HepG2 (cell line): ENCODE data around the gene MAN1B1. TPM values are rescaled to one million over a fixed set of nuclear protein-coding genes. Genes with fewer than 3 reads are reported as not detected.
"Not testable (repeated sequence)": the region's sequence is repeated elsewhere in the genome, so short reads cannot be mapped to it uniquely, and the experiment has no call there.

Experiments used
- ATAC-seq: fragments of 200-7000 bp; cut with Tn5 transposase; 3 replicates; pipeline ENCODE4 v1.9.1; 2020; ENCODE audit warnings: mild to moderate bottlenecking, moderate library complexity
- BruUV-seq: library from RNA; stranded (reverse); fragments of 400-500 nt; replicated peaks from 2 replicates; lab custom pipeline; 2021; lab: Mats Ljungman, UMichigan
- CTCF ChIA-PET: fragments of 300-600 bp; formaldehyde crosslinking; extraction: SDS; loops from one replicate; lab custom pipeline; 2021; ENCODE audit warnings: low total read pairs, inconsistent platforms, low intra/inter-chr PET ratio; lab: Yijun Ruan, JAX
- POLR2A ChIA-PET: fragments of 350-600 bp; sonication (Branson Sonifier 250); formaldehyde crosslinking; loops from one replicate; lab custom pipeline; 2020; ENCODE audit warnings: antibody characterized with exemption, inconsistent platforms; lab: Yijun Ruan, JAX
- DNase-seq: peaks from one replicate; pipeline ENCODE4 v3.0.0-alpha.2; 2015; ENCODE audit warnings: low spot score
- FAIRE-seq: peaks from 3 replicates; lab custom pipeline; 2011; peaks lifted over from hg19 to GRCh38; lab: Jason Lieb, UNC
- H2AFZ ChIP-seq: one replicate; pipeline ENCODE4 v1.6.1; 2011; ENCODE audit warnings: low read length, inconsistent platforms
- H3K27ac ChIP-seq: fragments of 300-600 bp; 3 replicates; pipeline ENCODE4 v1.8.0; 2011; ENCODE audit warnings: mixed run types, mild to moderate bottlenecking, mixed read lengths, low read length, inconsistent platforms; ENCODE audit not compliant: insufficient read depth; ENCODE audit errors: extremely low read length
- H3K27me3 ChIP-seq, 2 experiments: fragments of 200-600 bp in 1 of 2; 2 replicates in 1 of 2; 3 replicates in 1 of 2; pipeline versions ENCODE4 v1.6.0 to v1.8.0; 2011; ENCODE audit warnings: low read length in 2 of 2, mild to moderate bottlenecking in 2 of 2, moderate library complexity in 2 of 2, inconsistent platforms in 1 of 2; ENCODE audit not compliant: insufficient read depth in 2 of 2, control insufficient read depth in 1 of 2
- H3K36me3 ChIP-seq, 2 experiments: fragments of 200-600 bp in 1 of 2; replicated peaks in 1 of 2; 2 replicates in 1 of 2; 3 replicates in 1 of 2; pipeline versions ENCODE4 v1.5.1 to v1.8.0; 2011; ENCODE audit warnings: low read length in 2 of 2, inconsistent platforms in 1 of 2; ENCODE audit not compliant: insufficient read depth in 2 of 2, control insufficient read depth in 1 of 2
- H3K4me1 ChIP-seq: 2 replicates; pipeline ENCODE4 v1.5.1; 2012; ENCODE audit warnings: low read length, inconsistent platforms; ENCODE audit not compliant: insufficient read depth
- H3K4me2 ChIP-seq: 2 replicates; pipeline ENCODE4 v1.6.0; 2011; ENCODE audit warnings: low read depth, low read length, inconsistent platforms
- H3K4me3 ChIP-seq, 3 experiments: fragments of 200-600 bp in 1 of 3; sonication (generic), shearing (Covaris generic) in 1 of 3; replicated peaks in 1 of 3; 2 replicates each; pipeline ENCODE4 v1.5.1; 2011 to 2016; ENCODE audit warnings: low read length in 3 of 3, inconsistent platforms in 2 of 3, low read depth in 2 of 3, mild to moderate bottlenecking in 2 of 3, control low read depth in 1 of 3, mixed read lengths in 1 of 3; ENCODE audit not compliant: insufficient read depth in 1 of 3
- H3K79me2 ChIP-seq: one replicate; pipeline ENCODE4 v1.6.1; 2011; ENCODE audit warnings: low read length, inconsistent platforms; ENCODE audit not compliant: insufficient read depth
- H3K9ac ChIP-seq: 2 replicates; pipeline ENCODE4 v1.6.0; 2011; ENCODE audit warnings: mild to moderate bottlenecking, low read depth, low read length, inconsistent platforms; ENCODE audit not compliant: insufficient read depth
- H3K9me3 ChIP-seq: 2 replicates; pipeline ENCODE4 v1.5.1; 2012; ENCODE audit warnings: mild to moderate bottlenecking, low read length
- H4K20me1 ChIP-seq: 2 replicates; pipeline ENCODE4 v1.6.0; 2011; ENCODE audit warnings: inconsistent platforms, mild to moderate bottlenecking, low read length, moderate library complexity; ENCODE audit not compliant: insufficient read depth
- AHR ChIP-seq: IDR thresholded peaks from 2 replicates; pipeline ENCODE4 v1.6.1; 2018; ENCODE audit warnings: missing genetic modification reagents, missing compliant biosample characterization
- GABPA ChIP-seq, 2 experiments: IDR thresholded peaks; 2 replicates each; pipeline ENCODE4 v1.6.1; 2011 to 2016; ENCODE audit warnings: low read depth in 2 of 2, low read length in 1 of 2, missing biosample characterization in 1 of 2, missing genetic modification characterization in 1 of 2
- KLF6 ChIP-seq: IDR thresholded peaks from 2 replicates; pipeline ENCODE4 v1.8.0; 2016; ENCODE audit warnings: missing biosample characterization, missing genetic modification reagents
- POLR2G ChIP-seq: fragments of 200-400 bp; formaldehyde crosslinking; IDR thresholded peaks from 2 replicates; pipeline ENCODE4 v1.6.1; 2018; ENCODE audit warnings: mild to moderate bottlenecking, low read depth, low read length, moderate library complexity
- SNRNP70 ChIP-seq: fragments of 200-400 bp; formaldehyde crosslinking; IDR thresholded peaks from 2 replicates; pipeline ENCODE4 v1.6.1; 2017; ENCODE audit warnings: mild to moderate bottlenecking, low read depth, low read length, moderate library complexity
- ZBTB42 ChIP-seq: sonication (generic); formaldehyde crosslinking; IDR thresholded peaks from 2 replicates; pipeline ENCODE4 v1.5.0; 2020; ENCODE audit warnings: mild to moderate bottlenecking, missing genetic modification reagents
- ZNF136 ChIP-seq: sonication (generic); formaldehyde crosslinking; IDR thresholded peaks from 2 replicates; pipeline ENCODE4 v1.8.1; 2022; ENCODE audit warnings: low read depth, mild to moderate bottlenecking, moderate library complexity, missing genetic modification reagents
- ZNF460 ChIP-seq: sonication (generic); formaldehyde crosslinking; IDR thresholded peaks from 2 replicates; pipeline ENCODE4 v1.5.1; 2020; ENCODE audit warnings: missing genetic modification reagents, mild to moderate bottlenecking, borderline replicate concordance
- ZNF652 ChIP-seq: IDR thresholded peaks from 2 replicates; pipeline ENCODE4 v1.6.1; 2016; ENCODE audit warnings: low read depth, borderline replicate concordance
- ZNF768 ChIP-seq: sonication (generic); formaldehyde crosslinking; IDR thresholded peaks from 2 replicates; pipeline ENCODE4 v1.4.0; 2020; ENCODE audit warnings: missing genetic modification reagents
- WGBS: methylation state at CpG from one replicate; pipeline ENCODE4 v1.1.6; 2017; ENCODE audit warnings: low lambda C conversion rate; 5-methylcytosine and 5-hydroxymethylcytosine counted together
- in situ Hi-C: cut with HindIII; loops from 2 replicates; pipeline ENCODE4 v1.10.0; 2017; ENCODE audit warnings: low pct_unique_long_range_greater_than_20kb; ENCODE audit not compliant: extremely low pct_ligation_motif_present
- intact Hi-C: fragments of 100-400 bp; cut with micrococcal nuclease; formaldehyde crosslinking; loops from one replicate; pipeline ENCODE4 v1.10.0; 2022; ENCODE audit not compliant: unreplicated experiment
- polyA plus RNA-seq, 8 experiments: library from polyadenylated mRNA; depleted of rRNA in 3 of 8; stranded (reverse) in 7 of 8; unstranded in 1 of 8; fragments of >200 nt; fragmentation: Illumina TruSeq in 4 of 8; extraction: Trizol in 4 of 8; gene quantifications; 2 replicates each; pipeline versions ENCODE4 v1.2.1 to v1.2.3, GENCODE V29; 2011 to 2016; ENCODE audit warnings: low read depth in 4 of 8, missing spikeins in 1 of 8, mixed read lengths in 1 of 8; ENCODE audit not compliant: insufficient read depth in 1 of 8
- total RNA-seq, 5 experiments: library from RNA; depleted of rRNA; stranded (reverse); fragments of >200 nt; fragmentation: Illumina TruSeq; extraction: Trizol; gene quantifications; 2 replicates each; pipeline ENCODE4 v1.2.3, GENCODE V29; 2016; ENCODE audit warnings: low read depth in 1 of 5
- TF ChIP-seq, protein P1 (sequence below): sonication (generic); formaldehyde crosslinking; IDR thresholded peaks from 2 replicates; pipeline ENCODE4 v1.4.0; 2020; ENCODE audit warnings: missing genetic modification reagents
- TF ChIP-seq, protein P2 (sequence below): fragments of 450-650 bp; IDR thresholded peaks from 2 replicates; pipeline ENCODE4 v1.6.1; 2016
- TF ChIP-seq, protein P3 (sequence below): sonication (generic); formaldehyde crosslinking; IDR thresholded peaks from 2 replicates; pipeline ENCODE4 v1.9.0; 2021; ENCODE audit warnings: missing genetic modification reagents, mild to moderate bottlenecking, borderline replicate concordance

MAN1B1 gene
- total and polyA plus RNA-seq, 2 of the 13 experiments (the other 11 are each of a cell fraction or from before 2014, with no cell fraction given) = 48.9 to 59.5 TPM

DNA sequence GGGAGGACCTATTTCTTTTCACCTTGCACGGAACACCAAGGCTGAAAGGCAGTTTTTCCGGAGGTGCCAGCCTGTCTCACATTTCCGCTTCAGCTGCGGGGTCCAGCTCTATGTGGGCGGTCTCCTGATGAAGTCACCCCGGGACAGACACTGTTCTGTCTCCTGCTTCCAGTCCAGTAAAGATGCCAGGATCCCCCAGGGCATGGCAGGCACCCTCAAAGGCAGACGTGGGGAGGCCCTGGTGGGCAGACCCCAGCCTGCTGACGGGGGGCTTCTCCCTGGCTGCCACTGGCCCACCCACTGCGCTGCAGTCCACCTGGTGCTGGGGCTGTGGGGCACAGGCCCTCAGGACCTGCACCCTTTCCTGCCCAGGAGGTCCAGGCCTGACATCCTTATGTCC, 24.0 kb upstream of the MAN1B1 start:
- peaks cover 3 to 16% of the 10 kb centered on the region in 2 experiments; a peak in 2 of 5 replicates for H3K36me3 ChIP-seq
- BruUV-seq, in situ Hi-C loops, ATAC-seq, H3K4me3 ChIP-seq, FAIRE-seq, POLR2A ChIA-PET, H4K20me1 ChIP-seq, CTCF ChIA-PET, H3K9ac ChIP-seq, H3K4me2 ChIP-seq, H3K27ac ChIP-seq, DNase-seq, H3K79me2 ChIP-seq, H3K9me3 ChIP-seq, intact Hi-C loops, H2AFZ ChIP-seq, H3K27me3 ChIP-seq: not testable (repeated sequence)
- TF ChIP-seq POLR2G (peak; percentile 40; the same call in 1 of the 2 replicates), ZNF652 (CRISPR knock-in tag) (0 out of 2 replicates have a peak, but pooled peaks have one; percentile 37)
- WGBS = 69% methylated on average over 2 of the region's 9 CpGs
- peaks cover 25% of the 10 kb centered on the region for H3K4me1 ChIP-seq

DNA sequence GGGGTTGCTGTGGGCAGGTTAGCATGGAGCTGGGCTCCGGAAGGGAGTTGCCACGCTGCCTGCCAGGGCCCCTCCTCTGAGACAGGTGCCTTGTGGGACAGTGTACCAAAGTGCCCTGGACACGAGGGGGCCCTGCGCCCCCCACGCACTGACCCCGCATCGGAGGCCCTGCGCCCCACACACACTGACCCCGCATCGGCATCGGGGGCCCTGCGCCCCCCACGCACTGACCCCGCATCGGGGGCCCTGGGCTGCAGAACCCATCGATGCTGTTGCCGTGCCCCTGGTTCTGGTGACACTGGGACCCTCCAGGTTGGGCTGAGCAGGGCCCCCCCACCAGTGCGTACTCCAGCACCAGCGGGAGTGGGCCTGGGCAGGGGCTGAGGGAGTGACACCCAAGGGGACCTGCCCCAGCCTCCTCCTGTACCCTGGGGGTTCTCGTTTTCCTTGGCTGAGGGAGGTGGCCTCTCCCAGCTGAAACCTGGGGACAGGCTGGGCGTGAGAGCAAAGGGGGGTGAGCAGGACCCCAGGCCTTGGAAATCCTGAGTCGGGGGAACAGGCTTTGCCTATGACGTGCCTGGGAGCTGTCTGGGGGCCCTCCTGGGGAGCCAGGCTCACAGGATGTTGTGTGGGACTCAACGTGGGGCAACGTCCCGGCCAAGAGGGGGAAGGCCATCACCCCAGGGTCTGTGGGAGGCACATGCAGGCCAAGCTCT, 23.3 kb upstream of the MAN1B1 start:
- H3K4me2 ChIP-seq = no peak overlapping the region
- H3K27me3 ChIP-seq = no peaks in the 10 kb centered on the region
- H3K36me3 ChIP-seq = peaks cover 3 to 16% of the 10 kb centered on the region in 2 experiments; a peak in 2 of 5 replicates
- H3K4me1 ChIP-seq = peaks cover 25% of the 10 kb centered on the region
- ChIA-PET CTCF (interaction anchor here (1.0 to 1.3 kb wide), 3 partner anchors 10 to 17 kb away, joined by 3 to 16 read pairs (median 11); partner anchors contain the start of genes ENTPD2 and NPDC1), POLR2A (interaction anchor here (1.0 to 1.1 kb wide), 3 partner anchors 8 to 23 kb away, joined by 3 to 15 read pairs (median 6); partner anchors contain the start of genes ENTPD2 and MAN1B1)
- no peak overlapping the region for H2AFZ ChIP-seq
- H3K4me3 ChIP-seq = no peak overlapping the region
- in situ Hi-C loops (no loop called here), intact Hi-C loops (no loop called here)
- H3K9ac ChIP-seq = no peak overlapping the region
- 96% methylated on average over 9 of the region's 26 CpGs for WGBS
- ATAC-seq (no peak), DNase-seq (no peak), FAIRE-seq (no peak)
- no peak overlapping the region for H3K27ac ChIP-seq
- no TSS peak for BruUV-seq
- H3K9me3 ChIP-seq = no peaks in the 10 kb centered on the region
- peaks cover under 1% of the 10 kb centered on the region for H3K79me2 ChIP-seq
- H4K20me1 ChIP-seq = 0 out of 2 replicates have a peak, but pooled peaks cover 3% of the 10 kb centered on the region
- TF ChIP-seq KLF6 (CRISPR knock-in tag) = no peak
- TF ChIP-seq ZNF136 (CRISPR knock-in tag) = no peak
- no peak for TF ChIP-seq GABPA (IDR thresholded peaks at IDR 0.05; ENCODE audit: low read depth, low read length)
- TF ChIP-seq GABPA (CRISPR knock-in tag; IDR thresholded peaks at IDR 0.05; ENCODE audit: low read depth) = no peak
- TF ChIP-seq, protein P1, sequence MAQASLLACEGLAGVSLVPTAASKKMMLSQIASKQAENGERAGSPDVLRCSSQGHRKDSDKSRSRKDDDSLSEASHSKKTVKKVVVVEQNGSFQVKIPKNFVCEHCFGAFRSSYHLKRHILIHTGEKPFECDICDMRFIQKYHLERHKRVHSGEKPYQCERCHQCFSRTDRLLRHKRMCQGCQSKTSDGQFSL (CRISPR knock-in tag) = 0 out of 2 replicates have a peak, but pooled peaks have one; percentile 3
- no peak for TF ChIP-seq ZNF768 (CRISPR knock-in tag)
- TF ChIP-seq, protein P2, sequence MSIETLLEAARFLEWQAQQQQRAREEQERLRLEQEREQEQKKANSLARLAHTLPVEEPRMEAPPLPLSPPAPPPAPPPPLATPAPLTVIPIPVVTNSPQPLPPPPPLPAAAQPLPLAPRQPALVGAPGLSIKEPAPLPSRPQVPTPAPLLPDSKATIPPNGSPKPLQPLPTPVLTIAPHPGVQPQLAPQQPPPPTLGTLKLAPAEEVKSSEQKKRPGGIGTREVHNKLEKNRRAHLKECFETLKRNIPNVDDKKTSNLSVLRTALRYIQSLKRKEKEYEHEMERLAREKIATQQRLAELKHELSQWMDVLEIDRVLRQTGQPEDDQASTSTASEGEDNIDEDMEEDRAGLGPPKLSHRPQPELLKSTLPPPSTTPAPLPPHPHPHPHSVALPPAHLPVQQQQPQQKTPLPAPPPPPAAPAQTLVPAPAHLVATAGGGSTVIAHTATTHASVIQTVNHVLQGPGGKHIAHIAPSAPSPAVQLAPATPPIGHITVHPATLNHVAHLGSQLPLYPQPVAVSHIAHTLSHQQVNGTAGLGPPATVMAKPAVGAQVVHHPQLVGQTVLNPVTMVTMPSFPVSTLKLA = no peak
- TF ChIP-seq ZNF460 = no peak
- no peak for TF ChIP-seq SNRNP70
- no peak for TF ChIP-seq AHR (CRISPR knock-in tag)
- TF ChIP-seq, protein P3, sequence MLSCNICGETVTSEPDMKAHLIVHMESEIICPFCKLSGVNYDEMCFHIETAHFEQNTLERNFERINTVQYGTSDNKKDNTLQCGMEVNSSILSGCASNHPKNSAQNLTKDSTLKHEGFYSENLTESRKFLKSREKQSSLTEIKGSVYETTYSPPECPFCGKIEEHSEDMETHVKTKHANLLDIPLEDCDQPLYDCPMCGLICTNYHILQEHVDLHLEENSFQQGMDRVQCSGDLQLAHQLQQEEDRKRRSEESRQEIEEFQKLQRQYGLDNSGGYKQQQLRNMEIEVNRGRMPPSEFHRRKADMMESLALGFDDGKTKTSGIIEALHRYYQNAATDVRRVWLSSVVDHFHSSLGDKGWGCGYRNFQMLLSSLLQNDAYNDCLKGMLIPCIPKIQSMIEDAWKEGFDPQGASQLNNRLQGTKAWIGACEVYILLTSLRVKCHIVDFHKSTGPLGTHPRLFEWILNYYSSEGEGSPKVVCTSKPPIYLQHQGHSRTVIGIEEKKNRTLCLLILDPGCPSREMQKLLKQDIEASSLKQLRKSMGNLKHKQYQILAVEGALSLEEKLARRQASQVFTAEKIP = no peak
- TF ChIP-seq ZBTB42 (CRISPR knock-in tag) = 0 out of 2 replicates have a peak, but pooled peaks have one; percentile 63
